Fibroblast of skin of left quadriceps (primary cell): ENCODE results near the gene LYZL2.
A peak's percentile ranks its signal among the peaks of the same experiment; 100 is the strongest.
"Not testable (repeated sequence)": the region's sequence is repeated elsewhere in the genome, so short reads cannot be mapped to it uniquely, and the experiment has no call there.

Experiments used
- DNase-seq, 2 experiments: peaks; one replicate each; pipeline ENCODE4 v3.0.0-alpha.2; 2013; ENCODE audit warnings: low read depth in 2 of 2

Gene LYZL2

GRCh38 chr10:30629653-30630052, at the start of gene LYZL2:
Gene LYZL2 (minus strand): TSS chr10:30629753. CDS start chr10:30626915, 2,838 bp downstream.
- DNase-seq: no peak

- not testable (repeated sequence) for DNase-seq
Measured at GRCh38 chr10:30677616-30678015, 48.1 kb upstream of the LYZL2 start.

DNA sequence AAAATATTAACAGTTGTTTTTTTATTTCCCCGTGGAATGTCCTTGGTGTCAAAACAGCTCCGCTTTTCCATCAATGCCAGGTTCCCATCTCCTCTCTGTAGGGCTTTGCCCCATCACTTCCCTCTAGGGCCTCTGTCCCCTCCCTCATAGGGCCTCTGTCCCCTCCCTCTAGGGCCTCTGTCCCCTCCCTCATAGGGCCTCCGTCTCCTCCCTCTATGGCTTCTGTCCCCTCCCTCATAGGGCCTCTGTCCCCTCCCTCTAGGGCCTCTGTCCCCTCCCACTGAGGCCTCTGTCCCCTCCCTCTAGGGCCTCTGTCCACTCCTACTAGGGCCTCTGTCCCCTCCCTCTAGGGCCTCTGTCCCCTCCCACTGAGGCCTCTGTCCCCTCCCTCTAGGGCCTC, 47.6 kb upstream of the LYZL2 start:
- DNase-seq: not testable (repeated sequence)

- no peak for DNase-seq
Measured at GRCh38 chr10:30675791-30676718, 46.5 kb upstream of the LYZL2 start.

- no peak for DNase-seq
Measured at GRCh38 chr10:30674796-30675195, 45.2 kb upstream of the LYZL2 start.

DNA sequence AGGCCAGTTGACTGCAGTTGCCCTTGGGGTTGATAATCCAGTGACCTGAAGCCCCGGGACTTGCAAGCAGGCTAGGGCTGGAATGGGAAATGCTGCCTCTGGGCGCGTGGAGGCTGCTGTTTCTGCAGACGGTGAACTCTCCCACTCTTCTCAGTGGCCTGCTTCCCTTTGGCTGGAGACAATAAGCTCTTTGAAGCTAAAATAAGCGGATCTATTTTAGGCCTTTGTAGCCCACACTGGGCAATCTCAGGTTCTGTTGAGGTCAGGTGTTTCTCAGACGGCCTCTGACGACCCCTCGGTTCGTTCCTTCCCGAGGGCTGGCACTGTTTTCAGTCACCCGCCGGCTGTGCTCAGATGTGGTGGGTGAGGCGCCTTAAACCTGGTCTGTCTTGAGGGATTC, 43.7 kb upstream of the LYZL2 start:
- DNase-seq: not testable (repeated sequence)

- not testable (repeated sequence) for DNase-seq
Measured at GRCh38 chr10:30672338-30672737, 42.8 kb upstream of the LYZL2 start.

DNA sequence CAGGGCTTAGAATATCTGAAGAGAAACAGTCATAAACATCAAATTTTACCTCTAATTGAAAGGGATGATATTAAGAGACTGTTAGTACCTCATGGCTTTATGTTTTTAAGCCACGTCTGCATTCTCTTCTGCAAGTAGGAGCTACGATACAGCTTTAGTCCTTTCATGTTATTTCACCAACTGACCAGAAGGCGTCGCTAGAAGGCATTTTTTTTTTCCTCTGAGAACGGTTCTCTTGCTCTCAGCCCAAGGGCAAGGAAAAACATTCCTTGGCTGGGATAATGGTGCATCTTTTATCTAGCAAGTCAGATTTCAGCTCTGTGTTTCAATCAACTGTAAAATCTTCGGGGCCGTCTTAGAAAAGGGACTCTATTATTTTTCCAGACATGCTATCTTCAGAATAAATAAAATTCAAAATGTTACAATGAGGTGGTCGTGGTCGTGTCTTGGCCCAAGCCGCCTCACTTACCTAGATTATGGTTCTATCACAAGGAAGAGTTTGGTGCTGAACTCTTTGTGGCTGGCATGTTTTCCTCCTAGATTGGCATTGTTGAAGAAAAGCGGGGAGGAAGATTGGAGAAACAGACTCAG, 41.6 kb upstream of the LYZL2 start:
- peak; percentile 62 to 67 for DNase-seq

GRCh38 chr10:30667982-30668381, 38.4 kb upstream of the LYZL2 start:
- DNase-seq: not testable (repeated sequence)

- DNase-seq: not testable (repeated sequence)
Measured at GRCh38 chr10:30663403-30663802, 33.9 kb upstream of the LYZL2 start.

DNA sequence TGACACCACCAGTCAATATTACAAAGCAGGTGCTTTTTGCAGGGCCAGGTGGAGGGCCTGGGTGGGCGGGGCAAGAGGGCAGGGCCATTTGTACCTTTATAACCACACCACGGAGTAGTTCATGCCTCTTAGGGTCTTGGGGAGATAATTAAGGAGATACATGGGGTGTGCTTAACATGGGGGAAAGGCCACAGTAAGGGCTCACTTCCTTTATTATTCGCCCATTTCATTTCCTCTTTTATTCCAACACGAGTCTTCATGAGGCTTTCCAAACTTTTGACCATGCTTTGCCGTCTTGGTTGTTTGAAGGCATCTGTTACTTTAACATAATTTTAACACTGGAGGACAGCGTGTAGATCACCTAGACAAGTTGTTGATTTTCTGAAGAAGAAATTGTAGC, 33.3 kb upstream of the LYZL2 start:
- no peak for DNase-seq

DNA sequence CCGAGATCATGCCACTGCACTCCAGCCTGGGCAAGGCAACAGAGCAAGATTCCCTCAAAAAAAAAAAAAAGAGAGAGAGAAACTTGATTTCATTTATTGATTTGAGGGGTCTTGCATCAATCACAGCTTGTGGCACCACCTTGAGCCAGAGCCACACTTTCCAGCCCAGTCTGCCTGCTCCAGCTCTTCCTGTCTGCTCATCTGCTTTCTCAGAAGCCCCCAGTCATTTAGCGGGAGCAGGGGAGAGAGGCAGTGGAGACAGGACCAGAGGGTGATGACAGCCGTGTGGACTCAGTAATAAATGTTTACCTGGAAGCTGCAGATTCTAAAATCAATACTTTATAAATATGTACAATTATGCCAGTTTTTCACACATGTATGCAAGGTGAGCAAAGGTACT, 30.8 kb upstream of the LYZL2 start:
- not testable (repeated sequence) for DNase-seq

DNA sequence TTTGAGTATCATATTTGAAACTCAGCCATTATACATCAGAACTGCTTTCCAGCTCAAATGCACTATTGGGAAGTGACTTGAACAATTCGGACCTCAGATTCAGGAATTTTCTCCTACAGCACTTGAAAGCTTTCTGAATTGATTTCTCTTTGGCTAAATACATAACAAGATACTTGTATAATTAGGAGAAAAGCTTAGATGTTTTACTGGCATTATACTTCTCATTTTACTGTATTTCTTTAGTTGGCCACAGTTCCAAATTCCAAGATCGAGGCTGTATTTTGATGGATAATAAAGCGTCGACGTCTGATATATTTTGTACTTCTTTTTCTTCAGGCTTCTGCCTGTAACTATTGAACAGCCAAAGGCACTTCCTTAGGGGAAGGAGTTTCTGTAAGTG, 26.7 kb upstream of the LYZL2 start:
- no peak for DNase-seq

GRCh38 chr10:30655001-30655400, 25.4 kb upstream of the LYZL2 start:
- not testable (repeated sequence) for DNase-seq

DNA sequence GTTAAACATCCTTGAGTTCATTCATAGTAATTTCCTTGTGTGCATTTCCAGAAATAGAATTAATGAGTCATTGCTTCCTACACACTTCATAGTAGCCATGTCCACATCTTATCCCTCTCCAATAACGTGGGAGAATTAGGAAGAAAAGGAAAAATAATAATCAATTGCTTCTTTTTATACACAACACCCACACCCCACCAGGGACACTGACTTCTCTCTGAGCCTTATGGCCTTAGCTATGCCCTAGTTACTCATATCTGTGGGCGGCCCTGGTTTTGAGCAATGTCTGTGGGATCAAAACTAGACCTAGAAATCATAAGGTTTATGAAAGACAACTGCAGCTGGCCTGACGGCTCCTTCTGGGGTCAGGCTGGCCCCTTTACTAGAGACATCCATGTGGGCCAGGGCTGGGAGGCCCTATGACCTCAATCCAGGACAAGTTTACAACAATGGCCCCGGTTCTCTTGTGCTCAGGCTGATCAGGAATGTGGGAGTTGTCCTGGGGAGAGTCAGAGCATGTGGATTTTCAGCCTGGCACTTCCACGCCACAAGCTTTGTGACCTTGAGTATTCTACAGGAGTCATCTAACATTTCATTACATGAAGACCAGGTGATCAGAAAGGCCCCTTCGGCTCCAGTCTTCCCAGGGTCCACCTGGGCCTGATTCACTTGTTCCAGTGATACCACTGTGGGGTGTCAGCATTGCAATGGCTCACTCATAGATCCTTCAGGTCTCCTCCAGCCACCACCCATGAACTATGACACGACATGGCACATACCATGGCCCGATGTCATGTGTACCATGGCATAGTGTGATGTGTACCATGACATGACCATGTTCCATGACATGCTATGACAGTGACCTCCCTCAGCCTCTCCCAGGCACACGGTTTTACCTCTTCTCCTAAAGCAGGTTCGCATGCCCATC, 22.2 kb upstream of the LYZL2 start:
- DNase-seq: not testable (repeated sequence)

DNA sequence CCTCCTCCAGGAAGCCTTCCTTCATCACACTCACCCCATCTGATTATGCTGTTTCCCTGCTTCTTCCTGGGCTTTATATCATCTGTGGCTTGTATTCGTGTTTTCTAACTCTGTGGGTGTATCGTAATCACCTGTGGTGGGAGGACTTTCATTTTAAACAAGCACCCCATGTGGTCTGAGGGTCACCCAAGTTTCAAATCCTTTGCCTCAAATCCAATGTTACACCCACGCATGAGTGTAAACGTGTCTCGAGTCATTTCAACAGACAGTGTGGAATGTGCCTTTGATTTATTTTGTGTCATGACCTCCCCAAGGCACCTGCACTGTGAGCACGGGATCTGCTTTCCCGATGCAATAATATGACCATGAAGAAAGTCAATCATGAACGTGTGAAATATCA, 17.5 kb upstream of the LYZL2 start:
- no peak for DNase-seq

GRCh38 chr10:30645340-30645827, 15.8 kb upstream of the LYZL2 start:
- peak in 1 of 2 experiments; percentile 8 for DNase-seq

GRCh38 chr10:30644408-30644861, 14.9 kb upstream of the LYZL2 start:
- DNase-seq: not testable (repeated sequence)

- DNase-seq: not testable (repeated sequence)
Measured at GRCh38 chr10:30643557-30644199, 14.1 kb upstream of the LYZL2 start.

- DNase-seq: not testable (repeated sequence)
Measured at GRCh38 chr10:30642856-30643255, 13.3 kb upstream of the LYZL2 start.
